WTC11 (cell line): ENCODE results near the gene GPR156. TPM values are rescaled to one million over a fixed set of nuclear protein-coding genes. Genes with fewer than 3 reads are reported as not detected.

Experiments used
- ATAC-seq: fragments of 200-7000 bp; cut with Tn5 transposase; 2 replicates; pipeline ENCODE4 v1.10.0; 2021; ENCODE audit warnings: mild to moderate bottlenecking, moderate library complexity
- CTCF ChIA-PET: fragments of 300-600 bp; sonication (Branson Sonifier 250); formaldehyde crosslinking; loops from one replicate; lab custom pipeline; 2021; ENCODE audit warnings: antibody characterized with exemption; lab: Charles Lee
- POLR2A ChIA-PET: fragments of 350-600 bp; sonication (Branson Sonifier 250); formaldehyde crosslinking; loops from one replicate; lab custom pipeline; 2021; ENCODE audit warnings: antibody characterized with exemption; lab: Charles Lee
- DNase-seq: peaks from one replicate; pipeline ENCODE4 v3.0.0; 2021; ENCODE audit warnings: low spot score
- H3K27ac Mint-ChIP-seq: 2 replicates; pipeline ENCODE4 v1.8.0; 2021; ENCODE audit warnings: mixed read lengths
- H3K27me3 Mint-ChIP-seq: 2 replicates; pipeline ENCODE4 v1.8.0; 2021; ENCODE audit warnings: low read depth, mild to moderate bottlenecking, moderate library complexity, mixed read lengths
- H3K36me3 Mint-ChIP-seq: 2 replicates; pipeline ENCODE4 v1.8.0; 2021; ENCODE audit warnings: mixed read lengths
- H3K4me1 Mint-ChIP-seq: 2 replicates; pipeline ENCODE4 v1.8.0; 2022; ENCODE audit warnings: mixed read lengths
- H3K4me3 Mint-ChIP-seq: 2 replicates; pipeline ENCODE4 v1.8.0; 2021; ENCODE audit warnings: mild to moderate bottlenecking, moderate library complexity, mixed read lengths
- H3K9me3 Mint-ChIP-seq: 2 replicates; pipeline ENCODE4 v1.8.0; 2021; ENCODE audit warnings: mixed read lengths
- AR ChIP-seq: fragments of 250-450 bp; sonication (Bioruptor Pico); IDR thresholded peaks from 2 replicates; pipeline ENCODE4 v1.9.0; 2021; ENCODE audit warnings: mild to moderate bottlenecking
- ATF1 ChIP-seq: sonication (generic); formaldehyde crosslinking; IDR thresholded peaks from 2 replicates; pipeline ENCODE4 v1.8.1; 2023; ENCODE audit warnings: mild to moderate bottlenecking, moderate library complexity, missing genetic modification reagents
- ATF2 ChIP-seq: sonication (generic); formaldehyde crosslinking; IDR thresholded peaks from 2 replicates; pipeline ENCODE4 v1.8.1; 2022; ENCODE audit warnings: low read depth, missing genetic modification reagents, borderline replicate concordance
- ATF6 ChIP-seq: sonication (generic); formaldehyde crosslinking; IDR thresholded peaks from 2 replicates; pipeline ENCODE4 v1.8.1; 2023; ENCODE audit warnings: mild to moderate bottlenecking, missing genetic modification reagents
- CBFB ChIP-seq: sonication (generic); formaldehyde crosslinking; IDR thresholded peaks from 2 replicates; pipeline ENCODE4 v1.8.1; 2022; ENCODE audit warnings: mild to moderate bottlenecking, low read depth, missing genetic modification reagents
- E2F4 ChIP-seq: sonication (generic); formaldehyde crosslinking; IDR thresholded peaks from 2 replicates; pipeline ENCODE4 v1.8.1; 2022; ENCODE audit warnings: low read depth, mild to moderate bottlenecking, moderate library complexity, missing genetic modification reagents, borderline replicate concordance
- ETV6 ChIP-seq: sonication (generic); formaldehyde crosslinking; IDR thresholded peaks from 2 replicates; pipeline ENCODE4 v1.8.1; 2022; ENCODE audit warnings: mild to moderate bottlenecking, missing genetic modification reagents
- FOXJ3 ChIP-seq: sonication (generic); formaldehyde crosslinking; IDR thresholded peaks from 2 replicates; pipeline ENCODE4 v1.9.0; 2021; ENCODE audit warnings: missing genetic modification reagents, mild to moderate bottlenecking, borderline replicate concordance
- FOXP1 ChIP-seq: sonication (generic); formaldehyde crosslinking; IDR thresholded peaks from 2 replicates; pipeline ENCODE4 v1.8.0; 2022; ENCODE audit warnings: missing genetic modification reagents, mild to moderate bottlenecking, moderate library complexity, borderline replicate concordance
- GRHL2 ChIP-seq: fragments of 250-450 bp; sonication (Bioruptor Pico); IDR thresholded peaks from 2 replicates; pipeline ENCODE4 v1.8.0; 2022; ENCODE audit warnings: mild to moderate bottlenecking, moderate library complexity; ENCODE audit not compliant: insufficient replicate concordance, severe bottlenecking
- MAX ChIP-seq: sonication (generic); formaldehyde crosslinking; IDR thresholded peaks from 2 replicates; pipeline ENCODE4 v1.8.0; 2022; ENCODE audit warnings: mild to moderate bottlenecking, missing genetic modification reagents
- NFE2L1 ChIP-seq: sonication (generic); formaldehyde crosslinking; IDR thresholded peaks from 2 replicates; pipeline ENCODE4 v1.8.1; 2023; ENCODE audit warnings: missing genetic modification reagents
- NR1H2 ChIP-seq: sonication (generic); formaldehyde crosslinking; IDR thresholded peaks from 2 replicates; pipeline ENCODE4 v1.9.0; 2021; ENCODE audit warnings: mild to moderate bottlenecking, moderate library complexity, missing genetic modification reagents
- SMAD3 ChIP-seq: sonication (generic); formaldehyde crosslinking; IDR thresholded peaks from 2 replicates; pipeline ENCODE4 v1.8.0; 2022; ENCODE audit warnings: missing genetic modification reagents, mild to moderate bottlenecking, borderline replicate concordance
- SMAD4 ChIP-seq: sonication (generic); formaldehyde crosslinking; IDR thresholded peaks from 2 replicates; pipeline ENCODE4 v1.8.0; 2022; ENCODE audit warnings: mild to moderate bottlenecking, missing genetic modification reagents
- TEAD1 ChIP-seq: sonication (generic); formaldehyde crosslinking; IDR thresholded peaks from 2 replicates; pipeline ENCODE4 v1.8.0; 2022; ENCODE audit warnings: mild to moderate bottlenecking, missing genetic modification reagents
- TP53 ChIP-seq: sonication (generic); formaldehyde crosslinking; IDR thresholded peaks from 2 replicates; pipeline ENCODE4 v1.8.1; 2023; ENCODE audit warnings: mild to moderate bottlenecking, missing genetic modification reagents
- ZBTB21 ChIP-seq: sonication (generic); formaldehyde crosslinking; IDR thresholded peaks from 2 replicates; pipeline ENCODE4 v1.8.1; 2023; ENCODE audit warnings: mild to moderate bottlenecking, missing genetic modification reagents, borderline replicate concordance
- ZBTB43 ChIP-seq: sonication (generic); formaldehyde crosslinking; IDR thresholded peaks from 2 replicates; pipeline ENCODE4 v1.8.1; 2023; ENCODE audit warnings: mild to moderate bottlenecking, missing genetic modification reagents
- ZNF138 ChIP-seq: sonication (generic); formaldehyde crosslinking; conservative IDR thresholded peaks from 2 replicates; pipeline ENCODE4 v1.8.1; 2022; ENCODE audit warnings: mild to moderate bottlenecking, moderate library complexity, missing genetic modification reagents
- ZNF416 ChIP-seq: fragments of 250-450 bp; sonication (Bioruptor Pico); IDR thresholded peaks from 2 replicates; pipeline ENCODE4 v1.9.0; 2021; ENCODE audit warnings: mild to moderate bottlenecking, inconsistent platforms
- ZNF512 ChIP-seq: sonication (generic); formaldehyde crosslinking; IDR thresholded peaks from 2 replicates; pipeline ENCODE4 v1.8.1; 2022; ENCODE audit warnings: missing genetic modification reagents, borderline replicate concordance
- total RNA-seq: library from RNA; stranded (reverse); gene quantifications from 3 replicates; pipeline ENCODE4 v1.2.3, GENCODE V29; 2021

GPR156 gene
- total RNA-seq, 1 experiment from 2014 or later: 0.72 TPM

GRCh38 chr3:120181632-120182031 lies 103.4 kb downstream of the GPR156 start (continued):
- TF ChIP-seq ZBTB43 (no peak), SMAD4 (CRISPR knock-in tag) (no peak), SMAD3 (CRISPR knock-in tag) (no peak), ATF6 (CRISPR knock-in tag) (no peak), MAX (CRISPR knock-in tag) (no peak), TEAD1 (CRISPR knock-in tag) (no peak), ZNF416 (CRISPR knock-in tag) (no peak), GRHL2 (CRISPR knock-in tag) (no peak), ZBTB21 (CRISPR knock-in tag) (no peak)

- H3K27me3 Mint-ChIP-seq: no peaks in the 10 kb centered on the region
- H3K9me3 Mint-ChIP-seq: no peaks in the 10 kb centered on the region
- ATAC-seq (no peak), DNase-seq (no peak)
- peaks cover 13% of the 10 kb centered on the region for H3K4me1 Mint-ChIP-seq
- H3K4me3 Mint-ChIP-seq: no peak overlapping the region
- H3K27ac Mint-ChIP-seq: no peak overlapping the region
- H3K36me3 Mint-ChIP-seq: no peaks in the 10 kb centered on the region
- TF ChIP-seq NFE2L1 (CRISPR knock-in tag): no peak
- TF ChIP-seq TP53 (CRISPR knock-in tag): no peak
- no peak for TF ChIP-seq MAX (CRISPR knock-in tag)
- no peak for TF ChIP-seq AR
- TF ChIP-seq ATF2: no peak
- no peak for TF ChIP-seq NR1H2 (CRISPR knock-in tag)
- TF ChIP-seq FOXP1: no peak
- TF ChIP-seq FOXJ3 (CRISPR knock-in tag): no peak
- TF ChIP-seq ETV6 (CRISPR knock-in tag): no peak
- TF ChIP-seq E2F4 (CRISPR knock-in tag): no peak
- no peak for TF ChIP-seq ZNF138 (CRISPR knock-in tag)
- TF ChIP-seq ATF1 (CRISPR knock-in tag): no peak
- TF ChIP-seq CBFB: no peak
- TF ChIP-seq ZNF512: no peak
- no peak for TF ChIP-seq TEAD1 (CRISPR knock-in tag)
- CTCF ChIA-PET: interaction anchor here (1.5 kb wide), 1 partner anchor 289 kb away, joined by 3 read pairs; no protein-coding TSS in a partner anchor
- POLR2A ChIA-PET: interaction anchor here (1.0 kb wide), 1 partner anchor 85 kb away, joined by 3 read pairs; no protein-coding TSS in a partner anchor
Observed at GRCh38 chr3:120180731-120181412, 104.2 kb downstream of the GPR156 start.
